ENCODE results near the gene GDF7. TPM values are rescaled to one million over a fixed set of nuclear protein-coding genes. Genes with fewer than 3 reads are reported as not detected.

The GDF7 gene
- total RNA-seq, 1 experiment from 2014 or later: 0.04 TPM

DNA sequence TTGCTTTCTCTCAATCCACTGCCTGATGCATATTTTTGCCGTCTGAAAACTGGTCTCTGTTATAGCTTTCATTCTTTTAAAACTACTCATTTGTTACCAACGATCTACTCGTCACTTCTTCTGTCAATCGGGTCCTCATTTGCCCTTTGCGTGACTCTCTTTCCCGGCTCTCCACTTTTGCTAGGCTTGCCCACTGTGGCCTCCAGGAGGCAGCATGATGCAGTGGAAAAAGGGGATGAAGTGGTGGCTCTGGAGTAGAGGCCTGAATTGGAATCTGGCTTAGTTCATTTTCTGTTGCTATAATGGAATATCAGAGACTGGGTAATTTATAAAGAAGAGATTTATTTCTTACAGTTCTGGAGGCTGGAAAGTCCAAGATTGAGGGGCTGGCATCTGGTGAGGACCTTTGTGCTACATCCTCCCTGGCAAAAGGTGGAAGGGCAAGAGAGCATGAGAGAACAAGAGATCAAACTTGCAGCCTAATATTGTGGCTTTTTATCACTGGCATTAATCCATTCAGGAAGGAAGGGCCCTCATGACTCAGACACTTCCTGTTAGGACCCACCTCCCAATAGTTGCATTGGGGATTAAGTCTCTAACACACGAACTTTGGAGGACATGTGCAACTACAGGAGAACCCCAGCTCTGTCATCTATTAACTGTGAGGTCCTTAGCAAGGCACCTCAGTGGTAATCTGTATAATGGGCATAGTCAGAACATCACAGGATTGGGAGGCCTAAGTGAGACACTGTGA is 15.4 kb downstream of the GDF7 start:
- no peaks in the 10 kb centered on the region for H4K20me1 ChIP-seq (ENCODE audit: control insufficient read depth, insufficient read depth, insufficient read length)
- Mint-ChIP-seq H3K4me1 (peaks cover 2% of the 10 kb centered on the region in 2 experiments; a peak in 2 of 4 replicates), H3K4me3 (no peak overlapping the region), H3K9me3 (no peaks in the 10 kb centered on the region), H3K27me3 (ENCODE audit: low read depth) (peaks cover 2% of the 10 kb centered on the region), H3K36me3 (ENCODE audit: insufficient read depth in 1 of 3, low read depth in 3 of 3) (peaks cover 2 to 8% (median 6%) of the 10 kb centered on the region in 3 experiments; a peak in 5 of 7 replicates), H3K27ac (no peak overlapping the region)
- no peak overlapping the region for H3K56ac ChIP-seq (ENCODE audit: insufficient read length, low read depth, low read length)
- H2BK15ac ChIP-seq (ENCODE audit: low read depth, low read length): no peak overlapping the region
- H4K8ac ChIP-seq (replicated peaks; ENCODE audit: insufficient read length, low read depth, low read length): no peak overlapping the region
- no peak overlapping the region for H2BK120ac ChIP-seq (ENCODE audit: low read depth, low read length, poor library complexity, severe bottlenecking)
- no peaks in the 10 kb centered on the region for H3K4me1 ChIP-seq (ENCODE audit: insufficient read depth, low read length)
- H2AK5ac ChIP-seq (ENCODE audit: insufficient read length, low read length): no peak overlapping the region
- H3K79me1 ChIP-seq (ENCODE audit: insufficient read depth, low read depth, low read length, poor library complexity, severe bottlenecking): no peaks in the 10 kb centered on the region
- no peak overlapping the region for H3K4ac ChIP-seq (ENCODE audit: low read depth, low read length)
- H4K91ac ChIP-seq (ENCODE audit: insufficient read length, low read depth, low read length): no peak overlapping the region
- H3K23me2 ChIP-seq (ENCODE audit: insufficient read length, low read depth, low read length, poor library complexity, severe bottlenecking): no peaks in the 10 kb centered on the region
- H3K18ac ChIP-seq (ENCODE audit: insufficient read length, low read depth, low read length): no peak overlapping the region
- H3K27ac ChIP-seq (ENCODE audit: insufficient read length, low read depth, low read length): no peak overlapping the region
- H3K27me3 ChIP-seq (ENCODE audit: insufficient read depth, low read length): no peaks in the 10 kb centered on the region
- H2BK12ac ChIP-seq (ENCODE audit: insufficient read length, low read depth, low read length): no peak overlapping the region
- no peak overlapping the region for H2BK5ac ChIP-seq (ENCODE audit: insufficient read length, low read length)
- H3K9me3 ChIP-seq (ENCODE audit: control insufficient read depth, low read depth, low read length): no peaks in the 10 kb centered on the region
- no peak overlapping the region for H3K14ac ChIP-seq (ENCODE audit: insufficient read depth, low read length)
- TF ChIP-seq CTCF (conservative IDR thresholded peaks at IDR 0.05): peak; percentile 81
- H3T11ph ChIP-seq (ENCODE audit: low read length): no peak overlapping the region
- H4K5ac ChIP-seq (ENCODE audit: insufficient read length, low read depth, low read length): no peak overlapping the region
- no peak overlapping the region for H2BK20ac ChIP-seq (ENCODE audit: low read depth, low read length, poor library complexity, severe bottlenecking)
- H3K23ac ChIP-seq (ENCODE audit: insufficient read length, low read depth, low read length): no peak overlapping the region
- peak; percentile 49 for DNase-seq
- no peaks in the 10 kb centered on the region for H3K79me2 ChIP-seq (ENCODE audit: insufficient read depth, low read length)
- no CpG with 5 or more reads among the region's 7 CpGs for WGBS (ENCODE audit: extremely low coverage, insufficient read length, low lambda C conversion rate)
- H3K9ac ChIP-seq (ENCODE audit: extremely low read depth, insufficient read length, low read length): no peak overlapping the region
- H3K4me2 ChIP-seq (ENCODE audit: insufficient read depth, insufficient read length, low read length): no peak overlapping the region
- H2AFZ ChIP-seq (ENCODE audit: low read length): no peak overlapping the region

Data from H9 (cell line).